Neural cell (in vitro differentiated cells): ENCODE data around the gene S100A2. TPM values are rescaled to one million over a fixed set of nuclear protein-coding genes. Genes with fewer than 3 reads are reported as not detected.

ENCODE experiments used
- H2AFZ ChIP-seq: fragments of 200-600, 300-800 bp; sonication (generic), shearing (Covaris generic); 2 replicates; pipeline ENCODE4 v1.6.0; 2014; ENCODE audit warnings: low read depth, mild to moderate bottlenecking, antibody characterized with exemption, low read length, moderate library complexity
- H3F3A ChIP-seq: fragments of 200-600 bp; shearing (Covaris generic); 2 replicates; pipeline ENCODE4 v1.6.1; 2016; ENCODE audit warnings: mild to moderate bottlenecking, moderate library complexity, mixed read lengths, antibody characterized with exemption, low read length; ENCODE audit not compliant: insufficient read depth, poor library complexity, severe bottlenecking
- H3K27ac ChIP-seq: fragments of 200-600, 300-800 bp; sonication (generic), shearing (Covaris generic); 2 replicates; pipeline ENCODE4 v1.5.1; 2014; ENCODE audit warnings: mild to moderate bottlenecking, low read length, moderate library complexity
- H3K27me3 ChIP-seq: fragments of 300-800, 200-600 bp; sonication (generic), shearing (Covaris generic); 2 replicates; pipeline ENCODE4 v1.6.0; 2014; ENCODE audit warnings: mild to moderate bottlenecking, low read depth, low read length, moderate library complexity; ENCODE audit not compliant: insufficient read depth
- H3K36me3 ChIP-seq: fragments of 300-800, 200-600 bp; sonication (generic), shearing (Covaris generic); 2 replicates; pipeline ENCODE4 v1.5.1; 2014; ENCODE audit warnings: mild to moderate bottlenecking, antibody characterized with exemption, low read length, moderate library complexity; ENCODE audit not compliant: insufficient read depth
- H3K4me2 ChIP-seq: fragments of 300-800, 200-600 bp; sonication (generic), shearing (Covaris generic); 2 replicates; pipeline ENCODE4 v1.6.0; 2014; ENCODE audit warnings: mild to moderate bottlenecking, low read length
- H3K4me3 ChIP-seq: fragments of 300-800, 200-600 bp; sonication (generic), shearing (Covaris generic); 2 replicates; pipeline ENCODE4 v1.5.1; 2014; ENCODE audit warnings: mild to moderate bottlenecking, low read length, moderate library complexity
- H3K79me2 ChIP-seq: fragments of 200-600 bp; shearing (Covaris generic); replicated peaks from 2 replicates; pipeline ENCODE4 v1.6.0; 2014; ENCODE audit warnings: mild to moderate bottlenecking, low read length, moderate library complexity; ENCODE audit not compliant: insufficient read depth
- H3K9ac ChIP-seq: fragments of 300-800, 200-600 bp; sonication (generic), shearing (Covaris generic); 2 replicates; pipeline ENCODE4 v1.6.1; 2016; ENCODE audit warnings: mild to moderate bottlenecking, low read length, mixed read lengths
- H3K9me2 ChIP-seq: fragments of 200-600 bp; shearing (Covaris generic); 2 replicates; pipeline ENCODE4 v1.6.1; 2016; ENCODE audit warnings: mild to moderate bottlenecking, low read length, mixed read lengths; ENCODE audit not compliant: insufficient read depth
- H3K9me3 ChIP-seq: fragments of 200-600, 300-800 bp; sonication (generic), shearing (Covaris generic); 2 replicates; pipeline ENCODE4 v1.6.1; 2016; ENCODE audit warnings: mild to moderate bottlenecking, mixed run types, low read length, moderate library complexity, mixed read lengths
- H4K20me1 ChIP-seq: fragments of 200-600 bp; shearing (Covaris generic); 2 replicates; pipeline ENCODE4 v1.6.1; 2016; ENCODE audit warnings: mild to moderate bottlenecking, mixed run types; ENCODE audit not compliant: insufficient read depth
- CTCF ChIP-seq: fragments of 450-650 bp; IDR thresholded peaks from 2 replicates; pipeline ENCODE4 v1.5.1; 2014; ENCODE audit warnings: antibody characterized with exemption, mild to moderate bottlenecking, moderate library complexity; ENCODE audit not compliant: poor library complexity, severe bottlenecking
- EP300 ChIP-seq: fragments of 450-650 bp; conservative IDR thresholded peaks from 2 replicates; pipeline ENCODE4 v1.6.1; 2014; ENCODE audit warnings: antibody characterized with exemption, mild to moderate bottlenecking, moderate library complexity; ENCODE audit not compliant: poor library complexity, severe bottlenecking
- EZH2 ChIP-seq: fragments of 200-600, 300-800 bp; shearing (Covaris generic), sonication (generic); IDR thresholded peaks from 2 replicates; pipeline ENCODE4 v1.6.1; 2014; ENCODE audit warnings: antibody characterized with exemption, low read length, borderline replicate concordance, mild to moderate bottlenecking; ENCODE audit not compliant: insufficient read depth, poor library complexity, severe bottlenecking
- MXI1 ChIP-seq: fragments of 450-650 bp; conservative IDR thresholded peaks from 2 replicates; pipeline ENCODE4 v1.6.1; 2014; ENCODE audit warnings: antibody characterized with exemption, mild to moderate bottlenecking; ENCODE audit not compliant: poor library complexity, severe bottlenecking
- POLR2AphosphoS5 ChIP-seq: IDR thresholded peaks from 2 replicates; pipeline ENCODE4 v1.6.1; 2012
- RAD21 ChIP-seq: fragments of 450-650 bp; conservative IDR thresholded peaks from 2 replicates; pipeline ENCODE4 v1.6.1; 2014; ENCODE audit warnings: antibody characterized with exemption, mild to moderate bottlenecking, moderate library complexity
- SMC3 ChIP-seq: fragments of 450-650 bp; conservative IDR thresholded peaks from 2 replicates; pipeline ENCODE4 v1.6.1; 2014; ENCODE audit warnings: antibody characterized with exemption, mild to moderate bottlenecking, moderate library complexity; ENCODE audit not compliant: poor library complexity
- TAF1 ChIP-seq: IDR thresholded peaks from 2 replicates; pipeline ENCODE4 v1.6.1; 2012; ENCODE audit warnings: low read depth
- polyA plus RNA-seq: library from polyadenylated mRNA; depleted of rRNA; stranded (reverse); fragments of >200 nt; gene quantifications from 2 replicates; pipeline ENCODE4 v1.2.3, GENCODE V29; 2014
- TF ChIP-seq, protein P1 (sequence below): IDR thresholded peaks from 2 replicates; pipeline ENCODE4 v1.6.1; 2012; ENCODE audit warnings: borderline replicate concordance

Gene S100A2
- polyA plus RNA-seq, 1 donor from 2014 or later: not detected

DNA sequence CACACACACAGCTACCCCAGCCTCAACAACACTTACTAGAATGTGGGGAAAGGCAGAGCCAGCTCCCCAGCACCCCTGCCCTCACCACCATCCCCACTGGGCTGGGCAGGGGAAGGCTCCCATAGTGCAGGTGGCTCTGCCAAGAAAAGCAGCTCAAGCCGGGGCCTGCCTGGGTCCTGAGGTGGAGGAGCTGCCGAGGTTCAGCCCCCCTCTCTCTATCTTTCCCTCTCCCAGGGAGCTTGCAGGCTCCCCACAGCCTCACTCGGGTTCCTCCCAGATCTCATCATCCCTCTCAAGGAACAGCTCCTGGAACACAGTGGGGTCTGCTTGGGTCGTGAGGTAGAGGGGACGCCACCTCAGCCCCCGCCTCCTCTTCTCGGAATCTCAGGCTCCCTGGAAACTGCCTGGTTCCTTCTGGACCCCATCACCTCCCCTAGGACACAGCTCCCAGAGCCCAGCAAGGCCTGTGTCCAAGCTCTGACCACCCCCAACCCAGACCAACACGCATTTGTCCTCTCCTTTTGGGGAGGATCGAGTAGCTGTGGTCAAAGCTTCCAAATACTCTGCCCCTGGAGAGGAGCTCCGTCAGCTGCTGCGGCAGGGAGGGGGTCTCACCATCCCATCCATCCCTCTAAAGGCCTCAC is 46.6 kb upstream of the S100A2 start:
- no peak overlapping the region for H2AFZ ChIP-seq
- H3K9ac ChIP-seq: no peak overlapping the region
- no peaks in the 10 kb centered on the region for H3K79me2 ChIP-seq
- H3K36me3 ChIP-seq: no peaks in the 10 kb centered on the region
- no peaks in the 10 kb centered on the region for H3F3A ChIP-seq
- no peaks in the 10 kb centered on the region for H3K9me3 ChIP-seq
- no peaks in the 10 kb centered on the region for H3K9me2 ChIP-seq
- H3K27ac ChIP-seq: no peak overlapping the region
- H3K4me3 ChIP-seq: no peak overlapping the region
- no peaks in the 10 kb centered on the region for H3K27me3 ChIP-seq
- no peak overlapping the region for H3K4me2 ChIP-seq
- H4K20me1 ChIP-seq: no peaks in the 10 kb centered on the region
- no peak for TF ChIP-seq POLR2AphosphoS5
- no peak for TF ChIP-seq RAD21
- TF ChIP-seq TAF1: no peak
- TF ChIP-seq EP300: no peak
- TF ChIP-seq CTCF: no peak
- no peak for TF ChIP-seq MXI1
- no peak for TF ChIP-seq SMC3
- TF ChIP-seq EZH2: no peak
- TF ChIP-seq, protein P1, sequence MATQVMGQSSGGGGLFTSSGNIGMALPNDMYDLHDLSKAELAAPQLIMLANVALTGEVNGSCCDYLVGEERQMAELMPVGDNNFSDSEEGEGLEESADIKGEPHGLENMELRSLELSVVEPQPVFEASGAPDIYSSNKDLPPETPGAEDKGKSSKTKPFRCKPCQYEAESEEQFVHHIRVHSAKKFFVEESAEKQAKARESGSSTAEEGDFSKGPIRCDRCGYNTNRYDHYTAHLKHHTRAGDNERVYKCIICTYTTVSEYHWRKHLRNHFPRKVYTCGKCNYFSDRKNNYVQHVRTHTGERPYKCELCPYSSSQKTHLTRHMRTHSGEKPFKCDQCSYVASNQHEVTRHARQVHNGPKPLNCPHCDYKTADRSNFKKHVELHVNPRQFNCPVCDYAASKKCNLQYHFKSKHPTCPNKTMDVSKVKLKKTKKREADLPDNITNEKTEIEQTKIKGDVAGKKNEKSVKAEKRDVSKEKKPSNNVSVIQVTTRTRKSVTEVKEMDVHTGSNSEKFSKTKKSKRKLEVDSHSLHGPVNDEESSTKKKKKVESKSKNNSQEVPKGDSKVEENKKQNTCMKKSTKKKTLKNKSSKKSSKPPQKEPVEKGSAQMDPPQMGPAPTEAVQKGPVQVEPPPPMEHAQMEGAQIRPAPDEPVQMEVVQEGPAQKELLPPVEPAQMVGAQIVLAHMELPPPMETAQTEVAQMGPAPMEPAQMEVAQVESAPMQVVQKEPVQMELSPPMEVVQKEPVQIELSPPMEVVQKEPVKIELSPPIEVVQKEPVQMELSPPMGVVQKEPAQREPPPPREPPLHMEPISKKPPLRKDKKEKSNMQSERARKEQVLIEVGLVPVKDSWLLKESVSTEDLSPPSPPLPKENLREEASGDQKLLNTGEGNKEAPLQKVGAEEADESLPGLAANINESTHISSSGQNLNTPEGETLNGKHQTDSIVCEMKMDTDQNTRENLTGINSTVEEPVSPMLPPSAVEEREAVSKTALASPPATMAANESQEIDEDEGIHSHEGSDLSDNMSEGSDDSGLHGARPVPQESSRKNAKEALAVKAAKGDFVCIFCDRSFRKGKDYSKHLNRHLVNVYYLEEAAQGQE: no peak

- Histone ChIP-seq H3K79me2 (no peaks in the 10 kb centered on the region), H3F3A (no peaks in the 10 kb centered on the region), H3K9me2 (no peaks in the 10 kb centered on the region), H3K9ac (no peak overlapping the region), H3K36me3 (no peaks in the 10 kb centered on the region), H4K20me1 (no peaks in the 10 kb centered on the region), H3K27ac (no peak overlapping the region), H3K4me2 (no peak overlapping the region), H3K9me3 (no peaks in the 10 kb centered on the region), H2AFZ (no peak overlapping the region), H3K27me3 (no peaks in the 10 kb centered on the region), H3K4me3 (no peak overlapping the region)
- TF ChIP-seq SMC3: no peak
- TF ChIP-seq EP300: no peak
- no peak for TF ChIP-seq POLR2AphosphoS5
- TF ChIP-seq EZH2: no peak
- TF ChIP-seq, protein P1: no peak
- no peak for TF ChIP-seq RAD21
- TF ChIP-seq MXI1: no peak
- TF ChIP-seq CTCF: no peak
- TF ChIP-seq TAF1: no peak
Measured at GRCh38 chr1:153611356-153611755, 45.7 kb upstream of the S100A2 start.
